GM12878 (cell line): ENCODE data around the gene SFTPB.

Source experiments
- CBX5 ChIP-seq: sonication (generic); IDR thresholded peaks from 2 replicates; pipeline ENCODE4 v1.6.1; 2016; ENCODE audit warnings: low read depth, moderate library complexity, mild to moderate bottlenecking, inconsistent platforms
- CHD1 ChIP-seq: IDR thresholded peaks from 2 replicates; pipeline ENCODE4 v1.6.1; 2012; ENCODE audit warnings: low read depth, low read length, improper control_type of control experiment
- CTCF ChIP-seq, 3 experiments: IDR thresholded peaks in 2 of 3; conservative IDR thresholded peaks in 1 of 3; 2 replicates each; pipeline ENCODE4 v1.5.1; 2011; ENCODE audit warnings: low read depth in 3 of 3, low read length in 3 of 3, mild to moderate bottlenecking in 3 of 3, control low read depth in 2 of 3, moderate library complexity in 2 of 3, inconsistent platforms in 1 of 3, mixed read lengths in 1 of 3; ENCODE audit not compliant: control insufficient read depth in 2 of 3, insufficient read depth in 1 of 3; ENCODE audit errors: extremely low read depth in 1 of 3
- MXI1 ChIP-seq: fragments of 150-350 bp; IDR thresholded peaks from 2 replicates; pipeline ENCODE4 v1.6.1; 2011; ENCODE audit warnings: low read depth, mild to moderate bottlenecking, inconsistent platforms, low read length, improper control_type of control experiment
- NR2F1 ChIP-seq: fragments of 450-650 bp; conservative IDR thresholded peaks from 2 replicates; pipeline ENCODE4 v1.6.1; 2017; ENCODE audit warnings: mild to moderate bottlenecking
- POLR2A ChIP-seq: IDR thresholded peaks from 2 replicates; pipeline ENCODE4 v1.6.1; 2011; ENCODE audit warnings: low read depth, mild to moderate bottlenecking, low read length
- POLR2AphosphoS5 ChIP-seq: IDR thresholded peaks from 2 replicates; pipeline ENCODE4 v1.6.1; 2011; ENCODE audit warnings: mild to moderate bottlenecking, low read length, inconsistent platforms
- TCF12 ChIP-seq: IDR thresholded peaks from 2 replicates; pipeline ENCODE4 v1.6.1; 2011; ENCODE audit warnings: low read depth, mild to moderate bottlenecking, low read length

GRCh38 chr2:85660725-85661124, 7.3 kb downstream of the SFTPB start:
- TF ChIP-seq TCF12 (no peak), CTCF (IDR thresholded peaks at IDR 0.05 in 2 of 3, conservative IDR thresholded peaks at IDR 0.05 in 1 of 3; ENCODE audit: control insufficient read depth in 2 of 3, extremely low read depth in 1 of 3, insufficient read depth in 1 of 3, low read depth in 3 of 3, low read length in 3 of 3) (no peak), POLR2A (no peak), CBX5 (no peak), MXI1 (no peak), CHD1 (no peak), POLR2AphosphoS5 (no peak), NR2F1 (no peak)
